ENCODE results near the gene PHLDA1.

Gene PHLDA1

DNA sequence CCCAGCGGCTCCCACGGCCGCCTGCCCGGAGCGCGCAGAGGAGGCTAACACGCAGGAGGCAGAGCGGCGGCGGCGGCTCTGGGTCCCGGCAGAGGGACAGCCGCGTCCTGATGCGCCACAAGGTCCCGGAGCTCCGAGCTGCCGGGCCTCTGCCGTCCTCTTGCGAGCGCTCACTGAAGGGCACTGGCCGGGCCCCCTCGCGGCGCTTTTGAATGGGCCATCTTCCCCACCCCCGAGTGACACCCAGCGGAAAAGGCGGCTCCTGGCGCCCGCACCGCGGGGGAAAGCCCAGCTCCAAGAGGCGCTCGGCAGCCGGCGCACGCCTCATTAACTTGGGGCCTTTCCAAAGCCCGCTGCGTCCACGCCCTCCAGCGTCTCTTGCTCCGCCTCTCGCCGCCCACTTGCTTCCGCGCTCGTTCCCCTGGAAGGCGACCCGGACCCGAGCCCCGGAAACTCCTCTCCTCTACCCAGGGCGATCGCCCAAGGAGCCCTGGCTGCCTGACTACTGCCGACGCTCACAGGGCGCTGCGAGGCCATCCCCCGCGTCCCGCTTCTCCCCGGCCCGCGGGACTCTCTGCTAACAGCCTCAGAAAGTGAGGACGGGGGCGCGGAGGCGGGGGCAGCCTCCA, at the start of gene PHLDA1:
Gene PHLDA1 (minus strand): TSS at position 363 of the 629 bp plus-strand sequence.
- peak; percentile 84 for DNase-seq (ENCODE audit: low spot score)

DNA sequence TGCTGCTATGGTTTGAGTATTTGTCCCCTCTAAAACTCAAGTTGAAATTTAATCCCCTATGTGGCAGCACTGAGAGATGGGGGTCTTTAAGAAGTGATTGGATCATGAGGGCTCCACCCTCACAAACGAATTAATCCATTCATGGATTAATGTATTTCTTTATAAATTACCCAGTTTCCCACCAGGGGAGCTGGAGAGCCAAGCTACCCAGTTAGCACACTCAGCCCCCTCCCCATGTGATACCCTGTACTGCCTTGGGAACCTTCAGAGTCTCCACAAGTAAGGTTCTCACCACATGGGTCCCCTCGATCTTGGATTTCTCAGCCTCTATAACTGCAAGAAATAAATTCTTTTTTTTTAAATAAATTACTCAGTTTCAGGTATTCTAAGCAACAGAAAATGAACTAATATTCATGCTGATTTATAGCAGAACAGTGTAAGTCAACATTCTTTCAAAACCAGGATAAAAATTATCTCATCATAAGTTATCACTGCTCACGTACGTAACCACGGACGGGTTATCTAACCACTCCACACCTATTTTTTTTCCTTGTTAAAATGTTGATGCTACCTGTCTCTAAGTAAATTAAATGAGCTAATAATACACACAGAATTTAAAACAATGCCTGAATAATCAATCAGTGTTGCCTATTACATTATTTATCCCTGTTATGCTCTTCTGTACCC, 49.3 kb upstream of the PHLDA1 start:
- no peak for DNase-seq (ENCODE audit: low spot score)

DNA sequence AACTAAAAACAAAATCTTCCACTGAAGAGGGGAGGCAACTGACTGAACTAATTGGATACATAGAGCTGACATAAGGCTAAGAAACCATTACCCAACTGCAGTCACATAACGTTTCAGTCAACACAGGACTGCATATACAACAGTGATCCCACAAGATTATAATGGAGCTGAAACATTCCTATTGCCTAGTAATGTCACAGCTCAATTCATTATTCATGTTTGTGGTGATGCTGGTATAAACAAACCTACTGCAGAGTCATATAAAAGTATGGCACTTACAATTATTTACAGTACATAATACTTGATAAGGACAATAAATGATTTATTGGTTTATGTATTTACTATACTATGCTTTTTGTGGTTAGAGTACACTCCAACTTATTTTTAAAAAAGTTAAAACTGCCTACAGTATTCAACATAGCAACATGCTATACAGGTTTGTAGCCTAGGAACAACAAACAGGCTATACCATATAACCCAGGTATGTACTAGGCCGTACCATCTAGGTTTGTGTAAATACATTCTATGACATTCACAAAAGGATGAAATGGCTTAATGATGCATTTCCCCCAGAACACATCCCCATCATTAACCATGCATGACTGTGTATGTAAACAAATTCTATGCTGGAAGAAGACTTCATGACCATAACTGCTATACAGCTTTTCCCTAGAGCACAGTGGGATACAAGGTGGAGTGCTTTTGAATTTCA, 48.6 kb upstream of the PHLDA1 start:
- no peak for DNase-seq (ENCODE audit: low spot score)

DNA sequence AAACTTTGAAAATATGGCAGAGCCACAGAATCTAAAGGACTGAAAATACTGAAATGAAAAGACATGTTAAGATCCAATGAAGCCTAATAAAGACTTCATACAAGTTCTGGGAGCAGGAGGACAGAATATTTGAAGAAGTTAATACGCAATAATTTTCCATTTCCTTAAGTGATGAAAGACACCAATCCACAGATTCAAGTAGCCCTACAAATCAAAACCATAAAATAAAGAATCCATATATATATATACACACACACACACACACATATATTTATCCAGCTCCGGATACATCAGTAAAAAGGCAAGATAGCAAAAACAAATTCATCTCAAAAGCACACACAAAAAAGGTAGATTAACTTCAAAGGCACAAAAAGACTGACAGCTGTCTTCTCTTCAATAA, 47.2 kb upstream of the PHLDA1 start:
- no peak for DNase-seq (ENCODE audit: low spot score)

DNA sequence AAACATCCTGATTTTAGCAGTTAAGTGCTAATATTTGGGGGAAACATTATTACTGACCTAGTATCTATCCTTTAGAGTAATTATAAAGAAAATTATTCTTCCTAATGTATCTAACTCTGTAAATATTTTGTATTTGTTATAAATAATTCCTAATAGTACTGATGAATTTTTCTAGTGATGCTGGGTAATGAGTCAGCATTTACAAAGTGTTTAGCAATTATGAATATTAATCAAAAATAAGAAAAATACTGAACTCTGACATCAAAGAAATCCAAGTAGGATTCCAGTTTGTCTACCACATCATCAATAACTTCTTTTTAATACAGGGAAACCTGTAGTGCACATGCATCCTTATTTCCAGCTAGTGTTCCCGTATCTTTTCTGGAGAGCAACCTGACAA, 43.9 kb upstream of the PHLDA1 start:
- no peak for DNase-seq (ENCODE audit: low spot score)

DNA sequence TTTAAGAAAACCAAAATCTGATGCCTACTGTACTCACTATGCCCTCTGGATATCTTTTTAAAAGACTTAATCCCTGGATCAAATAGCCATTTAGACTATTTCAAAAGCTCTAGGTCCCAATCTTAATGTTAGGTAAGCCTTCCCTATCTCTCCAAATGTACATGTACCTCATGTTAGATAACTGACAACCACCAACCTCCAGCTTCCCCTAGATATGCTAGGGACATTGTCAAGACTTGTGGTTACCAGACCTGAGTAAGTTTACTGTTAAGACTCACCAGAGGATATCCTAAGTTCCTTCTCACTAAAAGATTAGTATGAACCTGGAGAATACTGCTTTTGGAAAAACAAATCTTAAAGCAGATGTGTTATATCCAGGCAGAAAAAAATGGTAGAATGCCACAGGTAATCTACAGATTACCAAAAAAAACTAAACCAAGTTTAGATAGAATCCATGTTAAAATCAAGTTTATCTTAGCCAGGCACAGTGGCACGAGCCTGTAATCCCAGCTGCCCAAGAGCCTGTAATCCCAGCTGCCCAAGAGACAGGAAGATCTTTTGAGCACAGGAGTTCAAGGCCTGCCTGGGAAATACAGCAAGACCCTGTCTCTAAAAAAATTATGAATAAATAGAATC, 43.2 kb upstream of the PHLDA1 start:
- DNase-seq (ENCODE audit: low spot score), result no peak

DNA sequence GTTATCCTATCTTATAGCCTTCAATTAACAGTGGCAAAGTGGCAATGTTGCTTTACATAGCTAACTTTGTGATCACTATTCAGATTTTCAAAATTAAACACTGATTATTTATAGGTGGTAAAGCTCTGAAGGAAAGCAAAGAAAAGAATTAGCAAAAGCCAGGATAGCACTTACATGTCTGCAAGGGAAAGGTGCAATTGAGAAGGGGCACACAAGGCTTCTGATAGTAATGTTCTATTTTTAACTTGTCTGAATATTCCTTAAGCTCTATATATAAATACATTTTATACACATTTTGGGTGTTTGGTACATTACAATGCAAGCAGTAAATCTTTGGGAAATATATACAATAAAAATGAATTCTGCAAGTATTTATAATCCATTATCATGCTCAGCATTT, 42.0 kb upstream of the PHLDA1 start:
- DNase-seq (ENCODE audit: low spot score), result no peak

DNA sequence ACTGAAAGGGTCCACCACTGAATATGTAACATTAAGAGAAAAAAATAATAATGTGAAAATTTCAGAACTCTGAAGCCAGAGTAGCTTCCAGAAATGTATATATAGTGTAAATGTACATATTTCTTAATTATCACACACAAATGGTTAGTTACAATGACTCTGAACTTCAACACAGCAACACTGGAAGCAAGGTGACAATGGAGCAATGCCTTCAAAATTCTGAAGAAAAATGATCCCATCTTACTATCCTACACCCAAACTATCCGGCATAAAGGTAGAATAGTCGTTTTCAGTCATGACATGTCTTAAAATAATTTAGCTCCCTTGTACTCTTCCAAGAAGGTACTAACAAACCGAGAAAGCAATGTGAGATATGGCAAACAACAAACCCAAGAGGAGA, 41.0 kb upstream of the PHLDA1 start:
- no peak for DNase-seq (ENCODE audit: low spot score)

DNA sequence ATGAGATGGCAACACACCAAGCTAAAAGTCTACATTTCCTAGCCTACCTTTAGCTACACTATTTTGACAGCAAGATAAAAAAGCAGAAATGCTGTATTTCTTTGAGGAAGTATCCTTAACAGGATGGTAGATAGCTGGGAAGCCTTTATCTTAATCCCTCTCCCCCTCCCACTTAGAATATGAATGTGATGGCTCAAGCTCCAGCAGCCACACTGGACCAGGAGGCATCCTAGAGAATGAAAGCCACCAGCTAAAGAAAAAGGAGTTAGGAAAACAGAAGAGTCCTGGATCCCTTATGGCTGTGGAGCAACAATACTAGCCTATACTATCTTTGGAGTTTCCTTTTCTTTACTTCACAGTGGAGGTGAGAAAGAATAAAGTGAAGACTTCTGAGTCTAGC, 37.8 kb upstream of the PHLDA1 start:
- no peak for DNase-seq (ENCODE audit: low spot score)

DNA sequence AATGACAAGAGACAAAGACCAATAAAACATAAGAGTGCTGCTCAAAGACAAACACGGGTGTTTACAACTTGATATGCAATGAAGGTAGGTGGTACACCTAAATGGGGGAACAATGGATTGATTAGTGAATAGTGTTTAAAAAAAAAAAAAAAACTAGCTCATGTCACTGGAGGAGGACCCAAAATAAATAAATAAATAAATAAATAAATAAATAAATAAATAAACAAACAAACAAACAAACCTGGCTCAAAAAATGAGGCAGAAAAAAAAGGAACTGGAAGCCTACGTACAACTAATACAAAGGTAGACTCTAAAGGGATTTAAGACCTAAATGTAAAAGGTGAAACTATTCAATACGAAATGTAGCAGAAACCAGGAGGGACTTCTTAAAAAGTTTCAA, 34.3 kb upstream of the PHLDA1 start:
- no peak for DNase-seq (ENCODE audit: low spot score)

DNA sequence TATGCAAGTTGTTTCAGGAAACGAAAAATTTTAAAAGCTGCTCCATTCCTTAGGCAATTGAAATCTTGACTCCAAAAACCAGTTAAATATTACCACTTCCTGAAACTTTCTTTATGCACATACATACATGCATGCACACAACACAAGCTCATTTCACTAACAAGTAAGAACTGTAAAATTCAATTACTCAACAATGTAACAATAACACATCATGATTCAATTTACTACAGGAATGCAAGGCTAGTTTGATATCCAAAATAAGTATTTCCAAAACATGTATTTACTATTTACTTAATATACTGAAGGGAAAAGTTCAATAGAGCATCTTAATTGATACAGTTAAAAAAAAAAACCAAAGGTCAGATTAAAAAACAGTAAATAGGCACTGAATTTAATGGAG, 33.3 kb upstream of the PHLDA1 start:
- no peak for DNase-seq (ENCODE audit: low spot score)

DNA sequence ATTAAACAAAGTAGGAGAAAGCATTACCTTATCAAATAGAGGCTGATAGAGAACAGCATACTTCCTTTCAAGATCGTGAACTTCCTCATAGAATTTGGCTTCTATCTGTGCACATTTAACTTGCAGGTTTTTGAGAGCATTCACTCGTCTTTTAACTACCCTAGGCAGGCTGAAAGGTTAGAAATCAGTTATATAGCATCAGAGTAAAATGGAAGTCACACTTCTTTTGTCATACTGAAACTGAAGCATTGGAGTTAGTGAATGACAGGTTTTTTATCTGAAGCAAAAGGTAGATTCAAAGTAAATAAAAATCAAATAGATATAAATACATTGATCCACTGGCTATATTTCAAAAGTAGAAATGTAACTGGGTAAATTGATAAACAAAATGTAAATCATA, 28.5 kb upstream of the PHLDA1 start:
- no peak for DNase-seq (ENCODE audit: low spot score)

DNA sequence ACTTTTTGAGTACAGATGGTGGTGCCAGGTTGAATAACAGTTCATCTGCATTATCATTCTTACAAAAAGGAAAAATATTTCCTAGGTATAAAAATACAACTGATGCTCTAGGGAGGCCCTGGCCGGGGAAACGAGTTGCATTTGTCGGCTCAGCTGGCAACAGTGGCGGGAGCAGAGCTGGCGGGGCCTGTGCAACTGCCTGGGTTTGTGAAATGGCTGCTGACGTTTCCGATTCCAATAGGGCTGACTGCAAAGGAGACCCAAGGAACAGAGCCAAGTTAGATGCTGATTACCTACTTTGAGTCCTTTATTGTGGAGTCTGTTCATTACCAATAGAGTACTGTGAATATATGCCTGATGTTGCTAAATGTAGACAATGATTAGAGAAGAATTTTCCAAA, 25.8 kb upstream of the PHLDA1 start:
- no peak for DNase-seq (ENCODE audit: low spot score)

DNA sequence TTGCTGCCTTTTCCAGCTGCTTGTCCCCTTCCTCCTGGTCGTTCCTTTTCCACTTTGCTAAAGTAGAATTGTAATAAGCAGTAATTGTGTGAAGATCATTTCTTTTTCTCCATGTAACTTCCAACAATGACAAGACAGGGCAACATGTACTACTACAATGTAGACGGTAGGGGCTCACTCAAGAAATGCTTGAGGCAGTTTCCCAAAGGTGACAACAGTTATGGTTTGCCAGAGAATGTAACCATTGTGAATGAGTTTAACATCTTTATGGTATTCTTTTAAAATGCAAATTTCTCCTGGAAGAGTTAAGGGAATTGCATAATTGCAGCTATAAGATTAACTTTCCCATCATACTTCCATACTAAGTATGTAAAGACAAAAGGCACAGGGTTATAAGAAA, 23.8 kb upstream of the PHLDA1 start:
- no peak for DNase-seq (ENCODE audit: low spot score)

DNA sequence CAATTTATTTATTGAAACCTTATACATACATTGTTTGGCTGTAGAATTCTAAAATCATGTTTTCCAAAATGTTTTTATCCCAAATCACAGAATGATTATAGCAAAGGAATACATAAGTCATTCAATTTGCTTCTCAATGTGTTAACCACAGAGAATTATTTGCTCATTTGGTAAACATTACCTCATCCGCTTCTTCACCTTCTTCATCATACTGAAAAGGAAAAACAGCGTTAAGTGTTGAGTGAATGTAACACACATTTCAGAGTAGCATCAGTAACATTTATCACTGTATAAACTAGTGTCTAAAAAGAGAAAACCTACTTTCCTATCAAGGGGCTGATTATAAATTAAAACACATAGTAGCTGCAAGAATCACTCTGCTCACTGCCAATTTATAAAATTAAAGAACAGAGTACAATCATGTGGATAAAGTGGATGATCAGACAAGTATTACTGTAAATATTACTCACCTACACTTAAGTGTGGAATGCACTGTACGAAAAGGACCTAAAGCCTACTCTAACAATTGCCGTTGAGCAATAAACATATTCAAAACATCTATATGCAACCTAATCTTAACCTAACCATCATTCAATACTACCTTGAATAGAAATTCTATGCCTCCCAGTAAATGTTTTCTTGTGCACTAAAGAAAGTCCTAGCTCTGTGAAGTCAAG, 18.1 kb upstream of the PHLDA1 start:
- no peak for DNase-seq (ENCODE audit: low spot score)

DNA sequence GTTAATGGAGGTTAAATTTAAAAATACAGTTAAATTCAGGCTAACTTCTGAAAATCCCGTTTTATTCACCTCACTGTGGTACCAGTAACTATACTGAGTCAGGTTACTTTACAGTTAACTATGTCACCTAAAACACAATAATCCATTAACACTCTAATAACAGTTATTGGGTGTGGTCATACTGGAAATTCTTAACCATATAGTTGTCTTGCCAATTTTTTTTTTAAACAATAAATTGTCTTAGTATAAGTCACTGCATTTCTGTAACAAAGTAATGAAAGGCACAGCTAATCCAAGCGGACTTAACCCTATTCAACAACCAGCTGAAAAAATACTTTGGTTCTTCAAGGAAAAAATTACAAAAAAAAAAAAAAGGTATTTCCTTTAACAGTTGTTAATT, 16.2 kb upstream of the PHLDA1 start:
- DNase-seq (ENCODE audit: low spot score), result no peak

DNA sequence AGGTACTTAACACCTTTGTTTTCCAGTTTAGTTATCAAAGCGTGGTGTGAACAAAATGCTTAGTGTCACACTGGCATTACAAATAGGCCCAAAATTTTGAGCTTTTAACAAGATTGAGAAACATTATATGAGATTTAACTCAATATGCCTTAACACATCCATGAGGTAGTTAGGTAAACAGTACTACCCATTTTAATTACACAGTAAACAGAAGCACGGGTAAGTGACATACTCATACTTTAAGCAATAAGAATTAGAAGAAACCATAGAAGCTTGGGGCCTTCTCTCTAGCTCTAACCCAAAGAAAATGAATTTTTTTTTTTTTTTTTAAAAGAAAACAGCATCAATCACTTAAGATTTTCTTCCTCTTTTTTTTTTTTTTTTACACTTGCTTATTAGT, 15.5 kb upstream of the PHLDA1 start:
- DNase-seq (ENCODE audit: low spot score), result no peak

DNA sequence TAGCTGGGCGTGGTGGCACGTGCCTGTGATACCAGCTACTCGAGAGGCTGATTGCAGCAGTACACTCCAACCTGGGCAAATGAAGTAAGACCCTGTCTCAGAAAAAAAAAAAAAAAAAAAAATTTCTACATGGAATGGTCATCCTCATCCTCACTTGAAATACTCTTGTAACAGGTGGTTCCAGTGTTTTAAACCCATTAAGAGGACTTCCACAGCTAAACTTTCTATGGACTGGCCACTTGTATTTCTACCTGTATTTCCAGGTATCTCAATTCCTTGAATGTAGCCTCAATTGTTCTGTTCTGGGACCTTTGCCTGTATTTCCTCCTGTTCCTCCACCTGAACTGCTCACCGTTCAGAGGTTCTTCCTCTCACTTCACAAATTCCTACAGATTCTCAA, 11.8 kb upstream of the PHLDA1 start:
- no peak for DNase-seq (ENCODE audit: low spot score)

DNA sequence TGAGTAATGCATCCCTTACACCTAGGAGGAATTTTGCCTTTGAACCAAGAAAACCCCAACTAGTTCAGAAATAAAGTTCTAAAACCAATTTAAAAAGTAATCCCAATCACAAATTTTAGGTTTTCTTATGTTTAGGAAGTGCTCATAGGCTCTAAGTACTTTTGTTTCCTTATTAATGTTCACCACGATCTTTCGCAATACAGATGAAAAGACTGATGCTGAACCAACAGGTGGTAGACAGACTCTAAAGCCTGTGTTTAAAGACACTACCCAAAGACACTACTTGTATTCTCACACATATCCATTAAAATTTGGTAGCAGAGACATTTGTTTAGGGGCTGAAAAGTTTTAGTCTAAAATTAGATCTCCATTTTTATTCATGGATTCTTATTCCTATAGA, 10.6 kb upstream of the PHLDA1 start:
- no peak for DNase-seq (ENCODE audit: low spot score)

DNA sequence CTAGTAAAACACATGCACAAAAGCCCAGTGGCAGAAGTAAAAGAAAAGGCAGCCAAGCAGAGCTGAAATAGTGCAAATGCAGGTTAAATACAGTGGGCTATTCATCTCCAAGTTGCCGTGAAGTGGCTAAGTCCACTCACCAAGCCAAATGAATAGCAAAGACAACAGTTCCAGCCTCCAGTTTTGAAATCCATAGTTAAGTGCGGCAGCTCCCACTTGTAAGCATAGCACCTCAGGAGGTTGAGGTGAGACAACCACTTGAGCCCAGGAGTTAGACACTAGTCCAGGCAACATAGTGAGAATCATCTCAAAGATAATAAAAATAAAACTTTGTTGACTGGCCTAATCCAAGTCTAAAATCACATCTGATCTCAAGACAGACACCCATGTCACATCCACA, 9.8 kb upstream of the PHLDA1 start:
- DNase-seq (ENCODE audit: low spot score), result no peak

DNA sequence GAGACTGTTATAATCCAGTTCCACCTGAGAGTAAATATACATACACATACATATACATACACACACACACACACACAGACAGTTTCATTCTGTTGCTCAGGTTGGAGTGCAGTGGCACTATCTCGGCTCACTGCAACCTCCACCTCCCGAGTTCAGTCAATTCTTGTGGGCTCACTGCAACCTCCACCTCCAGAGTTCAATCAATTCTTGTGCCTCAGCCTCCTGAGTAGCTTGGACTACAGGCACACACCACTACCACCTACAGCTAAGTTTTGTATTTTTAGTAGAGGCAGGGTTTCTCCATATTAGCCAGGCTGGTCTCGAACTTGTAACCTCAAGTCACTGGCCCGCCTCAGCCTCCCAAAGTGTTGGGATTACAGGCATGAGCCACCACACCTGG, 8.9 kb upstream of the PHLDA1 start:
- no peak for DNase-seq (ENCODE audit: low spot score)

DNA sequence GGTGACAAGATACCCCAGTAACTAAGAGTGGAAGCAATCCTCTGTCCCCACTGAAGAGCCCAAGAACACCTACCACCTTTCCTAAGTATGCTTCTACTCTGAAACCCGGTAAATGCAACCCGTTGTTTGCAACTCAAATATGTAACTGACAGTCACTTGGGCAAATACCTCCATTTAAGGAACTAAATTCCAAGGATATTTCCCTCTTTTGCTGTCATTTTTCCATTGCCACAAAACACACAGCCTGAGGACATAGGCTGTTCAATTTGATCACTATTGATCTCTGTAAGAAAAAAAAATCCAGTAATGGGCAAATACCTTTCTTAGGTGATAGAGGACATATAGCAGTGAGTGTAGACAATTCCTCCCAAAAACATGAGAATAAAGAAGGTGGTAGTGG, 6.6 kb upstream of the PHLDA1 start:
- DNase-seq (ENCODE audit: low spot score), result no peak

All from hematopoietic multipotent progenitor cell treated with erythropoietin and hydrocortisone succinate and interleukin-3 and kit ligand, for 15 days (in vitro differentiated cells).